HepG2 (cell line): ENCODE results near the gene UBE2S. TPM values are rescaled to one million over a fixed set of nuclear protein-coding genes. Genes with fewer than 3 reads are reported as not detected.
A peak's percentile ranks its signal among the peaks of the same experiment; 100 is the strongest.

Experiments used
- ATAC-seq: fragments of 200-7000 bp; cut with Tn5 transposase; 3 replicates; pipeline ENCODE4 v1.9.1; 2020; ENCODE audit warnings: mild to moderate bottlenecking, moderate library complexity
- BruUV-seq: library from RNA; stranded (reverse); fragments of 400-500 nt; replicated peaks from 2 replicates; lab custom pipeline; 2021; lab: Mats Ljungman, UMichigan
- CTCF ChIA-PET: fragments of 300-600 bp; formaldehyde crosslinking; extraction: SDS; loops from one replicate; lab custom pipeline; 2021; ENCODE audit warnings: low total read pairs, inconsistent platforms, low intra/inter-chr PET ratio; lab: Yijun Ruan, JAX
- POLR2A ChIA-PET: fragments of 350-600 bp; sonication (Branson Sonifier 250); formaldehyde crosslinking; loops from one replicate; lab custom pipeline; 2020; ENCODE audit warnings: antibody characterized with exemption, inconsistent platforms; lab: Yijun Ruan, JAX
- DNase-seq: peaks from one replicate; pipeline ENCODE4 v3.0.0-alpha.2; 2015; ENCODE audit warnings: low spot score
- FAIRE-seq: peaks from 3 replicates; lab custom pipeline; 2011; peaks lifted over from hg19 to GRCh38; lab: Jason Lieb, UNC
- H2AFZ ChIP-seq: one replicate; pipeline ENCODE4 v1.6.1; 2011; ENCODE audit warnings: low read length, inconsistent platforms
- H3K27ac ChIP-seq: fragments of 300-600 bp; 3 replicates; pipeline ENCODE4 v1.8.0; 2011; ENCODE audit warnings: mixed run types, mild to moderate bottlenecking, mixed read lengths, low read length, inconsistent platforms; ENCODE audit not compliant: insufficient read depth; ENCODE audit errors: extremely low read length
- H3K27me3 ChIP-seq, 2 experiments: fragments of 200-600 bp in 1 of 2; 2 replicates in 1 of 2; 3 replicates in 1 of 2; pipeline versions ENCODE4 v1.6.0 to v1.8.0; 2011; ENCODE audit warnings: low read length in 2 of 2, mild to moderate bottlenecking in 2 of 2, moderate library complexity in 2 of 2, inconsistent platforms in 1 of 2; ENCODE audit not compliant: insufficient read depth in 2 of 2, control insufficient read depth in 1 of 2
- H3K36me3 ChIP-seq, 2 experiments: fragments of 200-600 bp in 1 of 2; replicated peaks in 1 of 2; 2 replicates in 1 of 2; 3 replicates in 1 of 2; pipeline versions ENCODE4 v1.5.1 to v1.8.0; 2011; ENCODE audit warnings: low read length in 2 of 2, inconsistent platforms in 1 of 2; ENCODE audit not compliant: insufficient read depth in 2 of 2, control insufficient read depth in 1 of 2
- H3K4me1 ChIP-seq: 2 replicates; pipeline ENCODE4 v1.5.1; 2012; ENCODE audit warnings: low read length, inconsistent platforms; ENCODE audit not compliant: insufficient read depth
- H3K4me2 ChIP-seq: 2 replicates; pipeline ENCODE4 v1.6.0; 2011; ENCODE audit warnings: low read depth, low read length, inconsistent platforms
- H3K4me3 ChIP-seq, 3 experiments: fragments of 200-600 bp in 1 of 3; sonication (generic), shearing (Covaris generic) in 1 of 3; replicated peaks in 1 of 3; 2 replicates each; pipeline ENCODE4 v1.5.1; 2011 to 2016; ENCODE audit warnings: low read length in 3 of 3, inconsistent platforms in 2 of 3, low read depth in 2 of 3, mild to moderate bottlenecking in 2 of 3, control low read depth in 1 of 3, mixed read lengths in 1 of 3; ENCODE audit not compliant: insufficient read depth in 1 of 3
- H3K79me2 ChIP-seq: one replicate; pipeline ENCODE4 v1.6.1; 2011; ENCODE audit warnings: low read length, inconsistent platforms; ENCODE audit not compliant: insufficient read depth
- H3K9ac ChIP-seq: 2 replicates; pipeline ENCODE4 v1.6.0; 2011; ENCODE audit warnings: mild to moderate bottlenecking, low read depth, low read length, inconsistent platforms; ENCODE audit not compliant: insufficient read depth
- H3K9me3 ChIP-seq: 2 replicates; pipeline ENCODE4 v1.5.1; 2012; ENCODE audit warnings: mild to moderate bottlenecking, low read length
- H4K20me1 ChIP-seq: 2 replicates; pipeline ENCODE4 v1.6.0; 2011; ENCODE audit warnings: inconsistent platforms, mild to moderate bottlenecking, low read length, moderate library complexity; ENCODE audit not compliant: insufficient read depth
- AGO2 ChIP-seq: fragments of 200-400 bp; formaldehyde crosslinking; optimal IDR thresholded peaks from 2 replicates; pipeline ENCODE3; 2017; ENCODE audit warnings: mild to moderate bottlenecking, low read depth, low read length, moderate library complexity
- ATF5 ChIP-seq: sonication (generic); formaldehyde crosslinking; IDR thresholded peaks from 2 replicates; pipeline ENCODE4 v1.4.0; 2020; ENCODE audit warnings: mild to moderate bottlenecking, low read depth, missing genetic modification reagents
- BRCA1 ChIP-seq: sonication (generic); formaldehyde crosslinking; IDR thresholded peaks from 2 replicates; pipeline ENCODE4 v1.4.0; 2020; ENCODE audit warnings: missing genetic modification reagents
- HOXA5 ChIP-seq: sonication (generic); formaldehyde crosslinking; IDR thresholded peaks from 2 replicates; pipeline ENCODE4 v1.4.0; 2020; ENCODE audit warnings: missing genetic modification reagents
- HOXD1 ChIP-seq: sonication (generic); formaldehyde crosslinking; IDR thresholded peaks from 2 replicates; pipeline ENCODE4 v1.5.0; 2020; ENCODE audit warnings: missing genetic modification reagents
- MTA1 ChIP-seq: sonication (generic); formaldehyde crosslinking; IDR thresholded peaks from 2 replicates; pipeline ENCODE4 v1.4.0; 2020; ENCODE audit warnings: missing genetic modification reagents, mild to moderate bottlenecking, borderline replicate concordance
- PAX8 ChIP-seq: sonication (generic); formaldehyde crosslinking; IDR thresholded peaks from 2 replicates; pipeline ENCODE4 v1.8.0; 2022; ENCODE audit warnings: mild to moderate bottlenecking, missing genetic modification reagents, borderline replicate concordance
- PITX1 ChIP-seq: sonication (generic); formaldehyde crosslinking; IDR thresholded peaks from 2 replicates; pipeline ENCODE4 v1.5.1; 2020; ENCODE audit warnings: mild to moderate bottlenecking, missing genetic modification reagents
- SKIL ChIP-seq: sonication (generic); formaldehyde crosslinking; IDR thresholded peaks from 2 replicates; pipeline ENCODE4 v1.8.0; 2022; ENCODE audit warnings: missing genetic modification reagents, mild to moderate bottlenecking, moderate library complexity, borderline replicate concordance
- THAP11 ChIP-seq: IDR thresholded peaks from 2 replicates; pipeline ENCODE4 v1.6.1; 2016; ENCODE audit warnings: missing biosample characterization, missing genetic modification reagents
- ZFP82 ChIP-seq: sonication (generic); formaldehyde crosslinking; IDR thresholded peaks from 2 replicates; pipeline ENCODE4 v1.5.1; 2020; ENCODE audit warnings: mild to moderate bottlenecking, missing genetic modification reagents, borderline replicate concordance
- ZNF18 ChIP-seq: sonication (generic); formaldehyde crosslinking; IDR thresholded peaks from 2 replicates; pipeline ENCODE4 v1.8.0; 2022; ENCODE audit warnings: mild to moderate bottlenecking, missing genetic modification reagents; ENCODE audit not compliant: insufficient replicate concordance
- ZNF274 ChIP-seq: sonication (generic); formaldehyde crosslinking; IDR thresholded peaks from 2 replicates; pipeline ENCODE4 v1.5.1; 2020; ENCODE audit warnings: mild to moderate bottlenecking, missing genetic modification reagents
- ZNF34 ChIP-seq: sonication (generic); formaldehyde crosslinking; IDR thresholded peaks from 2 replicates; pipeline ENCODE4 v1.4.0; 2020; ENCODE audit warnings: mild to moderate bottlenecking, missing genetic modification reagents, borderline replicate concordance
- ZNF383 ChIP-seq: sonication (generic); formaldehyde crosslinking; IDR thresholded peaks from 2 replicates; pipeline ENCODE4 v1.4.0; 2020; ENCODE audit warnings: missing genetic modification reagents, mild to moderate bottlenecking, borderline replicate concordance
- ZNF484 ChIP-seq: sonication (generic); formaldehyde crosslinking; IDR thresholded peaks from 2 replicates; pipeline ENCODE4 v1.5.1; 2020; ENCODE audit warnings: mild to moderate bottlenecking, low read depth, missing genetic modification reagents, borderline replicate concordance
- ZNF672 ChIP-seq: sonication (generic); formaldehyde crosslinking; IDR thresholded peaks from 2 replicates; pipeline ENCODE4 v1.8.1; 2022; ENCODE audit warnings: missing genetic modification reagents
- ZNF678 ChIP-seq: sonication (generic); formaldehyde crosslinking; IDR thresholded peaks from 2 replicates; pipeline ENCODE4 v1.4.0; 2020; ENCODE audit warnings: mild to moderate bottlenecking, missing genetic modification reagents
- WGBS: methylation state at CpG from one replicate; pipeline ENCODE4 v1.1.6; 2017; ENCODE audit warnings: low lambda C conversion rate; 5-methylcytosine and 5-hydroxymethylcytosine counted together
- in situ Hi-C: cut with HindIII; loops from 2 replicates; pipeline ENCODE4 v1.10.0; 2017; ENCODE audit warnings: low pct_unique_long_range_greater_than_20kb; ENCODE audit not compliant: extremely low pct_ligation_motif_present
- intact Hi-C: fragments of 100-400 bp; cut with micrococcal nuclease; formaldehyde crosslinking; loops from one replicate; pipeline ENCODE4 v1.10.0; 2022; ENCODE audit not compliant: unreplicated experiment
- polyA plus RNA-seq, 8 experiments: library from polyadenylated mRNA; depleted of rRNA in 3 of 8; stranded (reverse) in 7 of 8; unstranded in 1 of 8; fragments of >200 nt; fragmentation: Illumina TruSeq in 4 of 8; extraction: Trizol in 4 of 8; gene quantifications; 2 replicates each; pipeline versions ENCODE4 v1.2.1 to v1.2.3, GENCODE V29; 2011 to 2016; ENCODE audit warnings: low read depth in 4 of 8, missing spikeins in 1 of 8, mixed read lengths in 1 of 8; ENCODE audit not compliant: insufficient read depth in 1 of 8
- total RNA-seq, 5 experiments: library from RNA; depleted of rRNA; stranded (reverse); fragments of >200 nt; fragmentation: Illumina TruSeq; extraction: Trizol; gene quantifications; 2 replicates each; pipeline ENCODE4 v1.2.3, GENCODE V29; 2016; ENCODE audit warnings: low read depth in 1 of 5

UBE2S gene
- total and polyA plus RNA-seq, 2 of the 13 experiments (the other 11 are each of a cell fraction or from before 2014, with no cell fraction given): 32.2 to 39.3 TPM

GRCh38 chr19:55386493-55386971, 21.1 kb downstream of the UBE2S start:
- H3K9ac ChIP-seq: peak overlapping the region; percentile 96
- peaks cover 16 to 35% of the 10 kb centered on the region in 2 experiments for H3K36me3 ChIP-seq
- H3K27ac ChIP-seq: peak overlapping the region; percentile 67
- no peak for FAIRE-seq
- ChIA-PET CTCF (interaction anchor here (0.7 kb wide), 1 partner anchor 40 kb away, joined by 3 read pairs; no protein-coding TSS in a partner anchor), POLR2A (interaction anchor here (0.5 to 9.7 kb wide), 4 partner anchors 20 to 106 kb away, joined by 3 to 62 read pairs (median 6); partner anchors contain the start of genes GARIN5B, HSPBP1, KMT5C and UBE2S)
- no peaks in the 10 kb centered on the region; a peak in 1 of 5 replicates for H3K27me3 ChIP-seq
- WGBS: 3% methylated on average over 31 of the region's 33 CpGs
- H3K79me2 ChIP-seq: peaks cover 30% of the 10 kb centered on the region
- no peaks in the 10 kb centered on the region for H3K9me3 ChIP-seq
- no peak overlapping the region for H2AFZ ChIP-seq
- intact Hi-C loops: loop anchor here (5.0 kb wide), 1 partner anchor 54 kb away; no protein-coding TSS in a partner anchor
- no peak for DNase-seq
- no TSS peak for BruUV-seq
- H4K20me1 ChIP-seq: peaks cover 46% of the 10 kb centered on the region
- peak overlapping the region; percentile 96 for H3K4me2 ChIP-seq
- H3K4me3 ChIP-seq: peak overlapping the region; percentile 86 to 100 (median 89)
- in situ Hi-C loops: no loop called here
- no peak for ATAC-seq
- peaks cover 40% of the 10 kb centered on the region for H3K4me1 ChIP-seq
- TF ChIP-seq MTA1 (CRISPR knock-in tag) (no peak), ZNF484 (0 out of 2 replicates have a peak, but pooled peaks have one; percentile 35), ZNF672 (CRISPR knock-in tag) (0 out of 2 replicates have a peak, but pooled peaks have one; percentile 10), ZNF383 (CRISPR knock-in tag) (peak; percentile 92; the same call in 1 of the 2 replicates), HOXD1 (0 out of 2 replicates have a peak, but pooled peaks have one; percentile 14), ZNF274 (0 out of 2 replicates have a peak, but pooled peaks have one; percentile 5), HOXA5 (CRISPR knock-in tag) (0 out of 2 replicates have a peak, but pooled peaks have one; percentile 10), SKIL (CRISPR knock-in tag) (0 out of 2 replicates have a peak, but pooled peaks have one; percentile 3), AGO2 (peak; percentile 26), ZNF678 (CRISPR knock-in tag) (0 out of 2 replicates have a peak, but pooled peaks have one; percentile 73), PITX1 (CRISPR knock-in tag) (0 out of 2 replicates have a peak, but pooled peaks have one; percentile 17), ZNF34 (CRISPR knock-in tag) (0 out of 2 replicates have a peak, but pooled peaks have one; percentile 25), BRCA1 (CRISPR knock-in tag) (no peak), THAP11 (no peak), PAX8 (CRISPR knock-in tag) (peak; percentile 38; the same call in 1 of the 2 replicates), ZNF18 (CRISPR knock-in tag) (peak; percentile 30), ATF5 (CRISPR knock-in tag) (0 out of 2 replicates have a peak, but pooled peaks have one; percentile 16), ZFP82 (CRISPR knock-in tag) (0 out of 2 replicates have a peak, but pooled peaks have one; percentile 24)
